MM.1S (cell line): ENCODE results near the gene CCP110.

ENCODE experiments used
- EZH2 ChIP-seq: fragments of 300-600 bp; sonication (generic); optimal IDR thresholded peaks from 2 replicates; pipeline ENCODE3; 2017; ENCODE audit warnings: low read depth, mild to moderate bottlenecking, antibody characterized with exemption, low read length, mixed read lengths
- TF ChIP-seq, protein P1 (sequence below): fragments of 300-600 bp; sonication (generic); IDR thresholded peaks from 2 replicates; pipeline ENCODE4 v1.5.1; 2016; ENCODE audit warnings: antibody characterized with exemption, low read length, mixed read lengths

DNA sequence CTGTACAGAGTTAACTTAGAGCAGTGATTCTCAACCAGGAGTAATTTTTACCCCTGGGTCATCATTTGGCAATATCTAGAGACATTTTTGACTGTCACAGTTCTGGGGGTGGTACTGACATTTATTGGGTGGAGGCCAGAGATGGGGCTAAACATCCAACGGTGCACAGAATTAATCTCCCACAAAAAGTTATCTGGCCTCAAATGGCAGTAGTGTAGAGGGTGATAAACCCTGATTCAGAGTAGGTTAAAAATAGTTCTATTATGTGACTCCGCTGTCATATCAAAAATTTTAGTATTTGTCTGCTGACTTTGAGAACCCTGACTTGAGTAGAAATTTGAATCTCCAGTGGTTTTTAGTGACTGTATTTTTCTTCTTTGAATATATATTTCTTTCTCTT lies 50.9 kb downstream of the CCP110 start:
- TF ChIP-seq, protein P1, sequence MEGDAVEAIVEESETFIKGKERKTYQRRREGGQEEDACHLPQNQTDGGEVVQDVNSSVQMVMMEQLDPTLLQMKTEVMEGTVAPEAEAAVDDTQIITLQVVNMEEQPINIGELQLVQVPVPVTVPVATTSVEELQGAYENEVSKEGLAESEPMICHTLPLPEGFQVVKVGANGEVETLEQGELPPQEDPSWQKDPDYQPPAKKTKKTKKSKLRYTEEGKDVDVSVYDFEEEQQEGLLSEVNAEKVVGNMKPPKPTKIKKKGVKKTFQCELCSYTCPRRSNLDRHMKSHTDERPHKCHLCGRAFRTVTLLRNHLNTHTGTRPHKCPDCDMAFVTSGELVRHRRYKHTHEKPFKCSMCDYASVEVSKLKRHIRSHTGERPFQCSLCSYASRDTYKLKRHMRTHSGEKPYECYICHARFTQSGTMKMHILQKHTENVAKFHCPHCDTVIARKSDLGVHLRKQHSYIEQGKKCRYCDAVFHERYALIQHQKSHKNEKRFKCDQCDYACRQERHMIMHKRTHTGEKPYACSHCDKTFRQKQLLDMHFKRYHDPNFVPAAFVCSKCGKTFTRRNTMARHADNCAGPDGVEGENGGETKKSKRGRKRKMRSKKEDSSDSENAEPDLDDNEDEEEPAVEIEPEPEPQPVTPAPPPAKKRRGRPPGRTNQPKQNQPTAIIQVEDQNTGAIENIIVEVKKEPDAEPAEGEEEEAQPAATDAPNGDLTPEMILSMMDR, result no peak
- no peak for TF ChIP-seq EZH2
